IMR-90 (cell line): ENCODE results near the gene CTIF. TPM values are rescaled to one million over a fixed set of nuclear protein-coding genes. Genes with fewer than 3 reads are reported as not detected.

ENCODE experiments used
- ATAC-seq: fragments of 200-7000 bp; cut with Tn5 transposase; 2 replicates; pipeline ENCODE4 v1.9.1; 2020; ENCODE audit warnings: low read depth, mild to moderate bottlenecking, moderate library complexity
- BruUV-seq: library from RNA; stranded (reverse); fragments of 400-500 nt; replicated peaks from 2 replicates; lab custom pipeline; 2021; lab: Mats Ljungman, UMichigan
- CTCF ChIA-PET: fragments of 300-600 bp; formaldehyde crosslinking; extraction: SDS; loops from one replicate; lab custom pipeline; 2021; ENCODE audit warnings: antibody characterized with exemption; lab: Yijun Ruan, JAX
- POLR2A ChIA-PET: fragments of 300-600 bp; sonication (Branson Sonifier 250); formaldehyde crosslinking; loops from one replicate; lab custom pipeline; 2022; ENCODE audit warnings: antibody characterized with exemption; ENCODE audit not compliant: unreplicated experiment; lab: Charles Lee
- DNase-seq: peaks from one replicate; pipeline ENCODE4 v3.0.0; 2013
- H2AFZ ChIP-seq: replicated peaks from 2 replicates; pipeline ENCODE3; 2013; ENCODE audit warnings: low read length, mild to moderate bottlenecking; ENCODE audit not compliant: poor library complexity
- H2AK5ac ChIP-seq: 2 replicates; pipeline ENCODE4 v1.6.1; 2013; ENCODE audit warnings: low read depth, low read length, inconsistent platforms
- H2AK9ac ChIP-seq: replicated peaks from 2 replicates; pipeline ENCODE3; 2013; ENCODE audit warnings: mild to moderate bottlenecking, low read depth, low read length, moderate library complexity; ENCODE audit not compliant: poor library complexity
- H2BK120ac ChIP-seq: 2 replicates; pipeline ENCODE4 v1.6.1; 2013; ENCODE audit warnings: low read depth, low read length, inconsistent platforms
- H2BK15ac ChIP-seq: 3 replicates; pipeline ENCODE4 v1.6.1; 2013; ENCODE audit warnings: low read depth, low read length, inconsistent platforms
- H2BK20ac ChIP-seq: 2 replicates; pipeline ENCODE4 v1.6.1; 2013; ENCODE audit warnings: low read depth, mild to moderate bottlenecking, inconsistent platforms, low read length, moderate library complexity
- H2BK5ac ChIP-seq: 2 replicates; pipeline ENCODE4 v1.6.1; 2013; ENCODE audit warnings: mild to moderate bottlenecking, low read depth, low read length, inconsistent platforms; ENCODE audit not compliant: poor library complexity, severe bottlenecking
- H3K14ac ChIP-seq: replicated peaks from 2 replicates; pipeline ENCODE4 v1.6.1; 2013; ENCODE audit warnings: low read depth, low read length, inconsistent platforms
- H3K18ac ChIP-seq: 2 replicates; pipeline ENCODE4 v1.6.1; 2013; ENCODE audit warnings: low read depth, low read length, control low read depth
- H3K23ac ChIP-seq: 2 replicates; pipeline ENCODE4 v1.6.1; 2013; ENCODE audit warnings: low read depth, low read length, inconsistent platforms
- H3K27ac ChIP-seq: 2 replicates; pipeline ENCODE4 v1.5.1; 2013; ENCODE audit warnings: mild to moderate bottlenecking, control low read depth, low read length; ENCODE audit not compliant: insufficient read depth
- H3K27me3 ChIP-seq: 2 replicates; pipeline ENCODE4 v1.6.1; 2013; ENCODE audit warnings: low read length; ENCODE audit not compliant: control insufficient read depth, insufficient read depth
- H3K36me3 ChIP-seq: 2 replicates; pipeline ENCODE4 v1.6.1; 2013; ENCODE audit warnings: low read length, mixed read lengths; ENCODE audit not compliant: control insufficient read depth, insufficient read depth
- H3K4ac ChIP-seq: 2 replicates; pipeline ENCODE4 v1.6.1; 2013; ENCODE audit warnings: low read depth, low read length, inconsistent platforms
- H3K4me1 ChIP-seq: 2 replicates; pipeline ENCODE4 v1.6.1; 2013; ENCODE audit warnings: low read length, mixed read lengths; ENCODE audit not compliant: control insufficient read depth, insufficient read depth
- H3K4me2 ChIP-seq: 2 replicates; pipeline ENCODE4 v1.6.1; 2013; ENCODE audit warnings: low read depth, mild to moderate bottlenecking, control low read depth, low read length, moderate library complexity
- H3K4me3 ChIP-seq: 2 replicates; pipeline ENCODE4 v1.5.1; 2013; ENCODE audit warnings: low read depth, mild to moderate bottlenecking, control low read depth, low read length, moderate library complexity; ENCODE audit not compliant: insufficient read depth
- H3K56ac ChIP-seq: 2 replicates; pipeline ENCODE4 v1.6.1; 2013; ENCODE audit warnings: low read length, inconsistent platforms; ENCODE audit not compliant: insufficient read depth; ENCODE audit errors: extremely low read depth
- H3K79me1 ChIP-seq, 2 experiments: 2 replicates each; pipeline ENCODE4 v1.6.1; 2013; ENCODE audit warnings: low read length in 2 of 2, inconsistent platforms in 1 of 2, low read depth in 1 of 2
- H3K9ac ChIP-seq: 2 replicates; pipeline ENCODE4 v1.6.1; 2013; ENCODE audit warnings: low read depth, low read length, control low read depth
- H3K9me1 ChIP-seq: 2 replicates; pipeline ENCODE4 v1.6.1; 2013; ENCODE audit warnings: low read length, inconsistent platforms; ENCODE audit not compliant: insufficient read depth
- H3K9me3 ChIP-seq: 2 replicates; pipeline ENCODE4 v1.6.1; 2013; ENCODE audit warnings: low read length; ENCODE audit not compliant: control insufficient read depth, insufficient read depth
- H4K20me1 ChIP-seq: 2 replicates; pipeline ENCODE4 v1.6.1; 2013; ENCODE audit warnings: low read length, inconsistent platforms; ENCODE audit not compliant: insufficient read depth
- H4K5ac ChIP-seq: 2 replicates; pipeline ENCODE4 v1.6.1; 2013; ENCODE audit warnings: mild to moderate bottlenecking, low read depth, low read length, control low read depth
- H4K8ac ChIP-seq, 2 experiments: 2 replicates each; pipeline ENCODE4 v1.6.1; 2013; ENCODE audit warnings: low read depth in 2 of 2, low read length in 2 of 2, control low read depth in 1 of 2, inconsistent platforms in 1 of 2
- H4K91ac ChIP-seq: 2 replicates; pipeline ENCODE4 v1.6.1; 2013; ENCODE audit warnings: low read depth, low read length, inconsistent platforms; ENCODE audit not compliant: insufficient read depth
- BHLHE40 ChIP-seq: fragments of 150-350 bp; IDR thresholded peaks from 2 replicates; pipeline ENCODE4 v1.6.1; 2016; ENCODE audit warnings: mild to moderate bottlenecking, low read depth, low read length
- CEBPB ChIP-seq: IDR thresholded peaks from 2 replicates; pipeline ENCODE4 v1.6.1; 2012; ENCODE audit warnings: low read depth, low read length, improper control_type of control experiment
- CHD1 ChIP-seq: IDR thresholded peaks from 2 replicates; pipeline ENCODE4 v1.6.1; 2012; ENCODE audit warnings: low read depth, low read length, improper control_type of control experiment
- FOS ChIP-seq: fragments of 150-350 bp; IDR thresholded peaks from 2 replicates; pipeline ENCODE4 v1.6.1; 2016; ENCODE audit warnings: low read depth, low read length
- MAFK ChIP-seq: IDR thresholded peaks from 2 replicates; pipeline ENCODE4 v1.6.1; 2012; ENCODE audit warnings: low read depth, low read length, improper control_type of control experiment
- RCOR1 ChIP-seq: IDR thresholded peaks from 2 replicates; pipeline ENCODE4 v1.6.1; 2012; ENCODE audit warnings: mild to moderate bottlenecking, low read length, improper control_type of control experiment; ENCODE audit not compliant: insufficient replicate concordance
- RFX5 ChIP-seq: IDR thresholded peaks from 2 replicates; pipeline ENCODE4 v1.8.0; 2012; ENCODE audit warnings: low read depth, mild to moderate bottlenecking, low read length, moderate library complexity
- SMC3 ChIP-seq: fragments of 150-350 bp; IDR thresholded peaks from 2 replicates; pipeline ENCODE4 v1.6.1; 2016; ENCODE audit warnings: low read depth, mild to moderate bottlenecking, antibody characterized with exemption, low read length, moderate library complexity
- WGBS, 2 experiments: methylation state at CpG; one replicate each; pipeline versions ENCODE4 v1.1.5 to v1.1.7; 2013; ENCODE audit warnings: missing lambda C conversion rate in 2 of 2; ENCODE audit not compliant: insufficient read length in 1 of 2; ENCODE audit errors: extremely low coverage in 2 of 2; 5-methylcytosine and 5-hydroxymethylcytosine counted together
- dilution Hi-C: fragments of 300-500 bp; cut with HindIII; formaldehyde crosslinking; loops from one replicate; pipeline ENCODE4 v1.14.3; 2018; ENCODE audit warnings: low sequenced_read_pairs; ENCODE audit not compliant: unreplicated experiment
- in situ Hi-C: fragments of 300-500 bp; cut with MboI; formaldehyde crosslinking; loops from 3 replicates; pipeline ENCODE4 v1.14.3; 2019; ENCODE audit warnings: low sequenced_read_pairs, inconsistent platforms, mixed read lengths
- intact Hi-C: fragments of 100-400 bp; cut with micrococcal nuclease; formaldehyde crosslinking; loops from 2 replicates; pipeline ENCODE4 v1.10.0; 2022
- polyA plus RNA-seq, 3 experiments: library from polyadenylated mRNA; depleted of rRNA; stranded (reverse); fragments of >200 nt; gene quantifications; 2 replicates each; pipeline ENCODE4 v1.2.3, GENCODE V29; 2012; ENCODE audit warnings: low replicate concordance in 1 of 3
- total RNA-seq: library from RNA; depleted of rRNA; stranded (reverse); fragments of >200 nt; gene quantifications from 2 replicates; pipeline ENCODE4 v1.2.3, GENCODE V29; 2012
- TF ChIP-seq, protein P1 (sequence below): conservative IDR thresholded peaks from 2 replicates; pipeline ENCODE4 v1.5.1; 2012; ENCODE audit warnings: mild to moderate bottlenecking, low read depth, low read length, improper control_type of control experiment
- TF ChIP-seq, protein P2 (sequence below): fragments of 150-350 bp; IDR thresholded peaks from 2 replicates; pipeline ENCODE4 v1.6.1; 2017; ENCODE audit warnings: mild to moderate bottlenecking, antibody characterized with exemption, low read length, low read depth

Gene CTIF
- total and polyA plus RNA-seq, 2 of the 4 experiments (the other 2 are of a cell fraction), result 25.1 to 57.0 TPM

DNA sequence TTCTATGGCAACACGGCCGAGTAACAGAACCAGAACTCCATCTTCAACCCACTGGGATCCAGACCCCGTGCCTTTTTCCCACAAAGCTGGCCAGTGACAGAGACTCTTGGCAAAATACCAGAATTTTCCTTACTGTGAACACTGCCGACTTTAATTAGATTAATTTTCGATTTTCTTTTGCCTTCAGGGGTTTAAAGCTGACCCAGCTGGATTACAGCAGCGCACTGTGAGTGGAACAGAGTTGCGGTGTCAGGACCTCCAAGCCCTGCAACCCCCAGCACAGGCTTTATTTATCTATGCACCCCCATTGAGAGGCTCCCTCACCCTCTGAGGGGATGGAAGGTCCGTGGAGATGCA lies 36.4 kb downstream of the CTIF start:
- WGBS, 2 experiments, result no CpG with 5 or more reads among the region's 8 CpGs

More for the DNA sequence above, 36.4 kb downstream of the CTIF start:
- Histone ChIP-seq H3K4me3 (no peak overlapping the region), H3K36me3 (peaks cover 12% of the 10 kb centered on the region), H4K20me1 (peaks cover 96% of the 10 kb centered on the region), H3K9ac (no peak overlapping the region), H2AK9ac (no peak overlapping the region), H2BK120ac (no peak overlapping the region), H3K79me1 (peaks cover 33 to 96% of the 10 kb centered on the region in 2 experiments), H4K8ac (no peak overlapping the region), H3K23ac (no peak overlapping the region), H3K56ac (no peak overlapping the region), H3K4ac (no peak overlapping the region), H4K5ac (no peak overlapping the region), H2BK5ac (no peak overlapping the region), H2BK15ac (no peak overlapping the region), H3K4me2 (no peak overlapping the region), H3K14ac (no peak overlapping the region), H3K4me1 (peaks cover 19% of the 10 kb centered on the region), H3K9me1 (peaks cover 38% of the 10 kb centered on the region), H3K27me3 (no peaks in the 10 kb centered on the region), H2AK5ac (no peak overlapping the region), H3K18ac (no peak overlapping the region), H4K91ac (no peak overlapping the region), H3K27ac (no peak overlapping the region), H2BK20ac (no peak overlapping the region), H3K9me3 (no peaks in the 10 kb centered on the region), H2AFZ (no peak overlapping the region)
- TF ChIP-seq, protein P1, sequence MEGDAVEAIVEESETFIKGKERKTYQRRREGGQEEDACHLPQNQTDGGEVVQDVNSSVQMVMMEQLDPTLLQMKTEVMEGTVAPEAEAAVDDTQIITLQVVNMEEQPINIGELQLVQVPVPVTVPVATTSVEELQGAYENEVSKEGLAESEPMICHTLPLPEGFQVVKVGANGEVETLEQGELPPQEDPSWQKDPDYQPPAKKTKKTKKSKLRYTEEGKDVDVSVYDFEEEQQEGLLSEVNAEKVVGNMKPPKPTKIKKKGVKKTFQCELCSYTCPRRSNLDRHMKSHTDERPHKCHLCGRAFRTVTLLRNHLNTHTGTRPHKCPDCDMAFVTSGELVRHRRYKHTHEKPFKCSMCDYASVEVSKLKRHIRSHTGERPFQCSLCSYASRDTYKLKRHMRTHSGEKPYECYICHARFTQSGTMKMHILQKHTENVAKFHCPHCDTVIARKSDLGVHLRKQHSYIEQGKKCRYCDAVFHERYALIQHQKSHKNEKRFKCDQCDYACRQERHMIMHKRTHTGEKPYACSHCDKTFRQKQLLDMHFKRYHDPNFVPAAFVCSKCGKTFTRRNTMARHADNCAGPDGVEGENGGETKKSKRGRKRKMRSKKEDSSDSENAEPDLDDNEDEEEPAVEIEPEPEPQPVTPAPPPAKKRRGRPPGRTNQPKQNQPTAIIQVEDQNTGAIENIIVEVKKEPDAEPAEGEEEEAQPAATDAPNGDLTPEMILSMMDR, result no peak
- TF ChIP-seq BHLHE40 (no peak), CHD1 (no peak), SMC3 (no peak), CEBPB (no peak), FOS (no peak), RFX5 (no peak), MAFK (no peak), RCOR1 (no peak)
- TF ChIP-seq, protein P2, sequence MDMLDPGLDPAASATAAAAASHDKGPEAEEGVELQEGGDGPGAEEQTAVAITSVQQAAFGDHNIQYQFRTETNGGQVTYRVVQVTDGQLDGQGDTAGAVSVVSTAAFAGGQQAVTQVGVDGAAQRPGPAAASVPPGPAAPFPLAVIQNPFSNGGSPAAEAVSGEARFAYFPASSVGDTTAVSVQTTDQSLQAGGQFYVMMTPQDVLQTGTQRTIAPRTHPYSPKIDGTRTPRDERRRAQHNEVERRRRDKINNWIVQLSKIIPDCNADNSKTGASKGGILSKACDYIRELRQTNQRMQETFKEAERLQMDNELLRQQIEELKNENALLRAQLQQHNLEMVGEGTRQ, result no peak
- intact Hi-C loops (no loop called here), dilution Hi-C loops (no loop called here), in situ Hi-C loops (no loop called here)
- ChIA-PET POLR2A (no interaction called here), CTCF (no interaction called here)
- ATAC-seq (no peak), DNase-seq (no peak)
- BruUV-seq, result no TSS peak
